ENCODE measurements around the gene BASP1.

GRCh38 chr5:17315710-17316221 lies 98.3 kb downstream of the BASP1 start:
- no peak for TF ChIP-seq POLR2A (IDR thresholded peaks at IDR 0.05)
- no peak for TF ChIP-seq CTCF (IDR thresholded peaks at IDR 0.05)
